HEK293T (cell line): ENCODE measurements around the gene PNP.
"Not testable (repeated sequence)": the region's sequence is repeated elsewhere in the genome, so short reads cannot be mapped to it uniquely, and the experiment has no call there.

ENCODE experiments used
- CTCF ChIA-PET: fragments of 350-600 bp; formaldehyde crosslinking; extraction: SDS; loops from one replicate; lab custom pipeline; 2021; ENCODE audit warnings: antibody characterized with exemption, inconsistent platforms; lab: Yijun Ruan, JAX
- POLR2A ChIA-PET: fragments of 350-600 bp; formaldehyde crosslinking; extraction: SDS; loops from one replicate; lab custom pipeline; 2020; ENCODE audit warnings: antibody characterized with exemption, inconsistent platforms; lab: Yijun Ruan, JAX
- DNase-seq: peaks from one replicate; pipeline ENCODE4 v3.0.0; 2012; ENCODE audit warnings: mixed read lengths; ENCODE audit errors: extremely low spot score
- ARNT ChIP-seq: fragments of 450-650 bp; IDR thresholded peaks from 2 replicates; pipeline ENCODE4 v1.6.1; 2017; ENCODE audit warnings: mild to moderate bottlenecking
- BHLHE40 ChIP-seq: fragments of 450-650 bp; IDR thresholded peaks from 2 replicates; pipeline ENCODE4 v1.6.1; 2016; ENCODE audit warnings: mild to moderate bottlenecking, moderate library complexity, borderline replicate concordance
- CTBP1 ChIP-seq: fragments of 450-650 bp; IDR thresholded peaks from 2 replicates; pipeline ENCODE4 v1.6.1; 2016; ENCODE audit warnings: borderline replicate concordance
- ELF4 ChIP-seq: fragments of 450-650 bp; IDR thresholded peaks from 2 replicates; pipeline ENCODE4 v1.6.1; 2017; ENCODE audit warnings: antibody characterized with exemption
- FOXA1 ChIP-seq: fragments of 450-650 bp; IDR thresholded peaks from 2 replicates; pipeline ENCODE4 v1.6.1; 2016; ENCODE audit warnings: mild to moderate bottlenecking
- FOXK2 ChIP-seq: fragments of 450-650 bp; IDR thresholded peaks from 2 replicates; pipeline ENCODE4 v1.6.1; 2016; ENCODE audit warnings: mild to moderate bottlenecking
- FOXM1 ChIP-seq: fragments of 450-650 bp; IDR thresholded peaks from 2 replicates; pipeline ENCODE4 v1.6.1; 2017; ENCODE audit warnings: mild to moderate bottlenecking, borderline replicate concordance
- HDGF ChIP-seq: fragments of 450-650 bp; IDR thresholded peaks from 2 replicates; pipeline ENCODE4 v1.6.1; 2017; ENCODE audit warnings: antibody characterized with exemption, borderline replicate concordance
- L3MBTL2 ChIP-seq: fragments of 450-650 bp; conservative IDR thresholded peaks from 2 replicates; pipeline ENCODE4 v1.6.1; 2016; ENCODE audit warnings: mild to moderate bottlenecking
- LEF1 ChIP-seq: fragments of 450-650 bp; IDR thresholded peaks from 2 replicates; pipeline ENCODE4 v1.6.1; 2017; ENCODE audit warnings: mild to moderate bottlenecking, borderline replicate concordance
- NFRKB ChIP-seq: fragments of 450-650 bp; IDR thresholded peaks from 2 replicates; pipeline ENCODE4 v1.6.1; 2016; ENCODE audit warnings: mild to moderate bottlenecking, moderate library complexity
- SP1 ChIP-seq: fragments of 450-650 bp; IDR thresholded peaks from 2 replicates; pipeline ENCODE4 v1.6.1; 2017
- SUZ12 ChIP-seq: fragments of 450-650 bp; IDR thresholded peaks from 2 replicates; pipeline ENCODE4 v1.6.1; 2016; ENCODE audit warnings: mild to moderate bottlenecking
- TARDBP ChIP-seq: fragments of 450-650 bp; IDR thresholded peaks from 2 replicates; pipeline ENCODE4 v1.6.1; 2016
- ZNF384 ChIP-seq: fragments of 450-650 bp; IDR thresholded peaks from 2 replicates; pipeline ENCODE4 v1.6.1; 2016
- TF ChIP-seq, protein P1 (sequence below): fragments of 450-650 bp; IDR thresholded peaks from 2 replicates; pipeline ENCODE4 v1.6.1; 2016

Gene PNP

DNA sequence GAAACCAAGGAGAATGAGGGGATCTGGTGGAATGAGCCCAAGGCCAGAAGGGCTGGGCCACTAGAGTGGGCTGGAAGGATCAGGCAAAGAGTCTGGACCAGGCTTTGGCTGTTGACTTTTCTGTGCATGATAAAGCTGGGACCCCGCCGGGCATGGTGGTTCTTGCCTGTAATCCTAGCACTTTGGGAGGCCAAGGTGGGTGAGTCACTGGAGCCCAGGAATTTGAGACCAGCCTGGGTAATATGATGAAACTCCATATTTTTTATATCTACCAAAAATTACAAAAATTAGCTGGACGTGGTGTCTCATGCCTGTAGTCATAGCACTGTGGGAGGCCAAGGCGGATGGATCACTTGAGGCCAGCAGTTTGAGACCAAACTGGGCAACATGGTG, 32.8 kb upstream of the PNP start:
- POLR2A ChIA-PET, result interaction anchor here (3.8 kb wide), 1 partner anchor 19 kb away, joined by 12 read pairs; the partner anchor contains the start of genes APEX1 and OSGEP
- DNase-seq, result no peak
- TF ChIP-seq HDGF (no peak), FOXK2 (no peak), BHLHE40 (no peak), FOXA1 (no peak)
- TF ChIP-seq, protein P1, sequence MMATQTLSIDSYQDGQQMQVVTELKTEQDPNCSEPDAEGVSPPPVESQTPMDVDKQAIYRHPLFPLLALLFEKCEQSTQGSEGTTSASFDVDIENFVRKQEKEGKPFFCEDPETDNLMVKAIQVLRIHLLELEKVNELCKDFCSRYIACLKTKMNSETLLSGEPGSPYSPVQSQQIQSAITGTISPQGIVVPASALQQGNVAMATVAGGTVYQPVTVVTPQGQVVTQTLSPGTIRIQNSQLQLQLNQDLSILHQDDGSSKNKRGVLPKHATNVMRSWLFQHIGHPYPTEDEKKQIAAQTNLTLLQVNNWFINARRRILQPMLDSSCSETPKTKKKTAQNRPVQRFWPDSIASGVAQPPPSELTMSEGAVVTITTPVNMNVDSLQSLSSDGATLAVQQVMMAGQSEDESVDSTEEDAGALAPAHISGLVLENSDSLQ, result no peak
- CTCF ChIA-PET, result no interaction called here

DNA sequence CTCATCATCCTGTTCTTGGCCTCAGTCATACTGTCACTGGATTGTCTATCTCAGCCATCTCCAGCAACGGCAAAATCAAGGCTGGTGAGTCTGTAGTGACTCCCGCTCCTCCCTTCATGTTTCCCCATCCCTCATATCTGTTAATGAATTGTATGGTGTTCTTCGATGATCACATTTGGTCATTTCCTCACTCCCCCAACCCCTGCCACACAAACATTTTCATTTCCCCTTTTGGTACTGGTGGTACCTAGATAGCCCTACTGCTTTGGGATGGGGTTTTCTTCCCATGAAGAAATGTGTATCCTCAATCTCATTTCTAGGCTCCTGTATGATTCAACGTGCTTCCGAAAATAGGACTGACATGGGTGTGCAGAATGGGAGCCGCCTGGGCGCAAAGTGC, 30.5 kb upstream of the PNP start:
- CTCF ChIA-PET, result no interaction called here
- POLR2A ChIA-PET, result interaction anchor here (1.1 kb wide), 1 partner anchor 16 kb away, joined by 3 read pairs; the partner anchor contains the start of genes APEX1 and OSGEP
- no peak for TF ChIP-seq ARNT
- no peak for TF ChIP-seq ELF4
- no peak for TF ChIP-seq L3MBTL2
- TF ChIP-seq ZNF384, result no peak
- TF ChIP-seq FOXK2, result no peak
- no peak for TF ChIP-seq SP1
- TF ChIP-seq TARDBP, result no peak
- no peak for TF ChIP-seq CTBP1
- no peak for TF ChIP-seq NFRKB
- TF ChIP-seq FOXA1, result no peak
- no peak for TF ChIP-seq BHLHE40
- no peak for DNase-seq

DNA sequence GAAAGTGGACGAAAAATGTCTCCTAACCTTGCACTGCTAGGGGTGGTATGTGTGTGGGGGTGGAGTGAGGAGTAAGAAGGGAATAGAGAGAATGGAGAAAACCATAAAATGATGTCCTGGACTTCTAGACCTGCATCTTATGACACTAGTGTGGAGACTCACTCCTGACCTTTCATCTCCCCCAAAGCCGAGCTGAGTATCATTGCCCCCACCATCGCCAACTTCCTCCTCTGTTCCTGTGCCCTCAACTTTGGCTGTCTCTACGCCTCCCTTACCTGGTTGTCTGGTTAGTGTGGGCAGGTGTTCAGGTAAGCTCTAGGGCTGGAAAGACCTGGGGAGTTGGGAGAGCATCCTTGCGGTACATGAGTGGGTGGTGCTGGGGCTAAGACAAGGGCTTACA, 28.7 kb upstream of the PNP start:
- ChIA-PET CTCF (no interaction called here), POLR2A (interaction anchor here (1.0 kb wide), 1 partner anchor 29 kb away, joined by 3 read pairs; no protein-coding TSS in a partner anchor)
- no peak for TF ChIP-seq ARNT
- no peak for TF ChIP-seq L3MBTL2
- TF ChIP-seq HDGF, result no peak
- TF ChIP-seq FOXK2, result no peak
- TF ChIP-seq LEF1, result no peak
- TF ChIP-seq, protein P1, result no peak
- no peak for TF ChIP-seq NFRKB
- no peak for TF ChIP-seq ELF4
- no peak for TF ChIP-seq CTBP1
- TF ChIP-seq FOXM1, result no peak
- TF ChIP-seq SUZ12, result no peak
- no peak for TF ChIP-seq SP1
- no peak for TF ChIP-seq FOXA1
- TF ChIP-seq BHLHE40, result no peak
- TF ChIP-seq ZNF384, result no peak
- no peak for TF ChIP-seq TARDBP
- no peak for DNase-seq

DNA sequence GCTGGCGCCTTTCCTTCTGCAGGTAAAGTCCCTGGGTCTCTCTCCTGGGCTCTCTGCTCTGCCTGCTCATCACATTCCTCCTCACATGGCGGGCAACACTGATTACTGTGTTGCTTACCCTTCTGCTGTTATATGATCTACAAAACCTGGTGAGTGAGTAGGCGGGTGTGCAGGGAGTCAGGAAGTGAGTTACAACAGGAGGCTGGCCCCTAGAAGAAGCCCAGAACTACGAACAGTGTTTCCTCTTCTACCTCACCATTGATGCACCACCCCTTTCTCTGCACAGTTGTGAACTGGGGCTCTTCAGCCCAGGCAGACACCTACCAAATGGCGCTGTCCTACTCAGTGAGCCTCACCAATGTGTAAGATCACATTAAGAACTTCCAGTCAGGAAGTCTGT, 28.3 kb upstream of the PNP start:
- DNase-seq, result no peak
- CTCF ChIA-PET, result no interaction called here
- no peak for TF ChIP-seq HDGF
- no peak for TF ChIP-seq FOXK2
- no peak for TF ChIP-seq TARDBP
- TF ChIP-seq FOXM1, result no peak
- no peak for TF ChIP-seq SP1
- TF ChIP-seq, protein P1, result no peak
- no peak for TF ChIP-seq ARNT
- TF ChIP-seq CTBP1, result no peak
- no peak for TF ChIP-seq SUZ12
- TF ChIP-seq BHLHE40, result no peak
- no peak for TF ChIP-seq LEF1
- TF ChIP-seq FOXA1, result no peak
- no peak for TF ChIP-seq ZNF384
- TF ChIP-seq NFRKB, result no peak
- no peak for TF ChIP-seq L3MBTL2
- TF ChIP-seq ELF4, result no peak
- POLR2A ChIA-PET, result interaction anchor here (1.0 to 1.9 kb wide), 2 partner anchors 14 to 29 kb away, joined by 3 to 11 read pairs; partner anchors contain the start of genes APEX1 and OSGEP

DNA sequence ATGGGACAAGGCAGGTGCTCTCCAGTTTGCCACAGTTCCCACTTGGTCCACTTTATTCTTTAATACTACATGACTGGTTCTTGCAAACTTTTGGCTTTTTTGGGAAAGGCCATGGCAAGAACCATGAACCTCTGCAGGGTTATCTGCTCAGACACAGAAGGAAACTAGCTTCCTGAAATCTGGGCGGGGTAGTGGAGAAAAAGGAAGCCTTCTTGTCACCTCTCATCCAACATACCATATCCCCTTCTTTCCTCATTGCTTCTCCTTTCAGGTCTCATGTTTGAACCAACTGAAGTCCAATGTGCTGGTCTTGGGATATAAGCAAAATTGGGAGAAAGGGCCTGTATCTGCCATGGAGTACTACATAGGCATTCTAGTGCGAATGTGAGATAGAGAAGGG, 27.7 kb upstream of the PNP start:
- CTCF ChIA-PET, result no interaction called here
- POLR2A ChIA-PET, result interaction anchor here (0.8 to 1.9 kb wide), 2 partner anchors 13 to 28 kb away, joined by 3 to 11 read pairs; partner anchors contain the start of genes APEX1 and OSGEP
- TF ChIP-seq NFRKB, result no peak
- TF ChIP-seq BHLHE40, result no peak
- DNase-seq, result no peak

DNA sequence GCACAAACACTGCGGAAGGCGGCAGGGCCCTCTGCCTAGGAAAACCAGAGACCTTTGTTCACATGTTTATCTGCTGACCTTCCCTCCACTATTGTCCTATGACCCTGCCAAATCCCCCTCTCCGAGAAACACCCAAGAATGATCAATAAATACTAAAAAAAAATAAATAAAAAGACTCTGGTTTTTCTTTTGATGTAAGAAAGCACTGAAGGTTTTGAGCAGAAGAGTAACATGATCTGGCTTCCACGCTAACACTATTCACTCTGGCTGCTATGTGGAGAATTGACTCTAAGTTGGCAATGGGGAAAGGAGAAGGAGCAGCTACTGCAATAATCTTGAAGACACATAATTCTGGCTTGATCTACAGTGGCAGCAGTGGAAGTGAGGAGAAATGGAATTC, 25.6 kb upstream of the PNP start:
- not testable (repeated sequence) for DNase-seq
- CTCF ChIA-PET, result interaction anchor here (1.1 kb wide), 1 partner anchor 29 kb away, joined by 3 read pairs; no protein-coding TSS in a partner anchor
- POLR2A ChIA-PET, result interaction anchor here (1.5 kb wide), 1 partner anchor 18 kb away, joined by 4 read pairs; the partner anchor contains the start of gene PIP4P1

DNA sequence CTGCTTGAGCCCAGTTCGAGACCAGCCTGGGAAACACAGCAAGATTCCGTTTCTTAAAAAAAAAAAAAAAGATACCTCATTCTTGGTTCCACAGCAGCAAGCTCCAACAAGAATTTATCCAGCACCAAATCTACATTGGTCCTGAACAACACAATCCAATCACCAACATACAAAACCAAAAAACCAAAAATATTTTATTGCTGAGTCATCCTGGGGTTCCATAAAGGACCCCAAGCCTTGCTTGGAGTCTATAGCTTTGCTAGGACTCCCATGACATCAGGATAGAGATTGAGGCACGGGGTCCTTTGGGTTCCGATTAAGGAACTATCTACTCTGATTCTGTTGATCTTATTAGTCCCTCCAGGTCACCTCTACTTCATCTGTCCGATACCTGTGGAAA, 22.3 kb upstream of the PNP start:
- no peak for DNase-seq
- CTCF ChIA-PET, result no interaction called here
- POLR2A ChIA-PET, result no interaction called here
- TF ChIP-seq L3MBTL2 (no peak), BHLHE40 (no peak), NFRKB (no peak), FOXM1 (no peak), SUZ12 (no peak), ELF4 (no peak), SP1 (no peak)
- TF ChIP-seq, protein P1, result no peak

DNA sequence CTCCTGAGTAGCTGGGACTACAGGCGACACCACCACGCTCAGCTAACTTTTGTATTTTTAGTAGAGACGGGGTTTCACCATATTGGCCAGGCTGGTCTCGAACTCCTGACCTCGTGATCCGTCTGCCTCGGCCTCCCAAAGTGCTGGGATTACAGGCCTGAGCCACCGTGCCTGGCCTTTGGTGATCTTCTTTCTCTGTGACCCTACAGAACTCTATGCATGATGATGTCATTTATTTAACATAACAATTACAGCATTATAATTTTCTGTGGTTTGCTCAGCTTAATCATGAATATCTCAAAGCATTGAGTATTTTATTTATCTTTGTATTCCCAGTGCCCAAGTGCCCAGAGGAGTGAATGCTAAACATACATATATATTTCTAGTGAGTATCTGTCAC, 16.4 kb upstream of the PNP start:
- POLR2A ChIA-PET, result interaction anchor here (5.5 kb wide), 1 partner anchor 39 kb away, joined by 58 read pairs; the partner anchor contains the start of gene TEP1
- not testable (repeated sequence) for DNase-seq
- CTCF ChIA-PET, result interaction anchor here (0.6 kb wide), 1 partner anchor 369 kb away, joined by 4 read pairs; no protein-coding TSS in a partner anchor
